HG02759 (cell line): Measurements from ENCODE around the gene UST.
"Not testable (repeated sequence)": the region's sequence is repeated elsewhere in the genome, so short reads cannot be mapped to it uniquely, and the experiment has no call there.

ENCODE experiments used
- ATAC-seq: cut with Tn5 transposase; IDR thresholded peaks from one replicate; pipeline ENCODE4 v1.9.1; 2021; ENCODE audit warnings: mild to moderate bottlenecking, moderate library complexity; ENCODE audit not compliant: unreplicated experiment

Gene UST

DNA sequence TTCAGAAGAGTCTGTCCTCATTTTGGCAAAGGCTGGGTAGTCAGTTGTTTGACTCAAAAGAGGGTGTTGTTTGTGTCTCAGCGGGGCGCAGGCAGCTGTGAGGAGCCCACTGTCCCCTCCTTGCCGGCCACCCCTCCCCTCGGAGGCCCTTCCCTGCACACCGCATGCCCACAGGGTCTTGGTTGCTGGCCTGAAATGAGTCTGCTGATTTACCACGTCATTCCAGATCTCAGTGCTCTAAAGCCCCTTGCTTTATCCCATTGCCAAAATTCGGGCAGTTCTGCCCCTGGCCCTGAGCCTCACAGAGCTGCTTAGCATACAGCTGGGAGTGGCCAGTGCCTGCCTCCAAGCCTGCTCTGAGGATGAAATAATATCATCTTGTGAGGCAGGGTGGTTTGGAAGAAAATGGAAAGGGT lies 220.7 kb downstream of the UST start:
- no peak for ATAC-seq

DNA sequence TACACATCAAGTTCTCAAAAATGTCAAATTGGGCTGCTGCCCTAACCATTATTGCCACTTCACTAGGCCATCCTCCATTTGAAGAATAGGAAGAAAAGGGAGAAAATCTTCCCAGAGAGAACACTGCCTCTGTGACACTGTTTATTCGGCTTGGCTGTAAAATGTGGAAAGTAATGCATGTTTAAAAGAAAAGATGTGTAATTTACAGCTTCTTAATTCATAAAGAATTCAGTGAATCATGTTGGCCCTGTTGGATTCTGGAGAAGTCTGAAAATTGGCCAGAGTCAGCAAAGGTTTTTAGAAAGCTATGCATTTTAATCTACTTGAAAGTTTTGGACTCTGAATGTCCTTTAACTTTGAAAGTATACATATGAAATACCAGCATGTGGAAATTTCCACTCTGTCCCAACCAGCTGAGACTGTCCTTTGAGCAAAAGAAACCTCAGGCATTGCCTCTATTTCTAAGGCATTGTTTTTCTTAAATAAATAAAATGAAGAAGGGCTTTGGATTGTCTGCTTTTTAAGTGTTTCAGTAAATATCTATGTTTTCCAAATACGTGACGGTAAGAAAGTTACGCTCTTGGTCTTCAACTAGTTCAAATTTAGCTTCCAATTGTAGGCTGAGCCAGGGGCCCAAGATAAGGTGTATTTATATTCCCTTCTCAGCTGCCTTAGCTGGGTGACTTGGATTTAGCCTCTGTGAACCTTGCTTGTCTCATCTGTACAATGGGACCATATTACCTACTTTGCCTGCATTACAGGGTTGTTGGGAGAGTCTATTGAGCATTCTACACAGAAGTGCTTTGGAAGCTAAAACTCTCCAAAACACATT lies 222.2 kb downstream of the UST start:
- ATAC-seq, result no peak

DNA sequence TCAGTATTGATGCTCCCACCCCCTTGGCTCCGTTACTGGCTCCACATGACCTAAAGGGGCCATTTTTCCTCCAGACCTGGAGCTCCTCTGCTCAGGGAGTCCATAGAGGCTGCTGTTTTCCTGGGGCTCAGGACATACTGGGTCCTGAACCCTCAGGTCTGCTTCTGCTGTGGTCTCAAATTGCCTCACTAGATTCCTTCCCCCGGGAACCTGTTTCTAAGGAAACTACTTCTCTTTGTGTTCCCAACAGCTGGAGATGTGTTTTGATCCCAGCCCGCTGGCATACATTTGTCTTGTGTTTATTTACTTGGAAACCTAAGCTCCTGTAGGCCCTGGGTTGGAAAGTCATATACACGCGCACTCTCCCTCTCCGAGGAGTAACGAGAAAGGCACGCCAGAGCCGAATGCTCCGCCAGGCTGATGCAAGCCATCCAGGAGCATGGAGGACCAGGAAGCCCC lies 222.8 kb downstream of the UST start:
- ATAC-seq, result no peak

DNA sequence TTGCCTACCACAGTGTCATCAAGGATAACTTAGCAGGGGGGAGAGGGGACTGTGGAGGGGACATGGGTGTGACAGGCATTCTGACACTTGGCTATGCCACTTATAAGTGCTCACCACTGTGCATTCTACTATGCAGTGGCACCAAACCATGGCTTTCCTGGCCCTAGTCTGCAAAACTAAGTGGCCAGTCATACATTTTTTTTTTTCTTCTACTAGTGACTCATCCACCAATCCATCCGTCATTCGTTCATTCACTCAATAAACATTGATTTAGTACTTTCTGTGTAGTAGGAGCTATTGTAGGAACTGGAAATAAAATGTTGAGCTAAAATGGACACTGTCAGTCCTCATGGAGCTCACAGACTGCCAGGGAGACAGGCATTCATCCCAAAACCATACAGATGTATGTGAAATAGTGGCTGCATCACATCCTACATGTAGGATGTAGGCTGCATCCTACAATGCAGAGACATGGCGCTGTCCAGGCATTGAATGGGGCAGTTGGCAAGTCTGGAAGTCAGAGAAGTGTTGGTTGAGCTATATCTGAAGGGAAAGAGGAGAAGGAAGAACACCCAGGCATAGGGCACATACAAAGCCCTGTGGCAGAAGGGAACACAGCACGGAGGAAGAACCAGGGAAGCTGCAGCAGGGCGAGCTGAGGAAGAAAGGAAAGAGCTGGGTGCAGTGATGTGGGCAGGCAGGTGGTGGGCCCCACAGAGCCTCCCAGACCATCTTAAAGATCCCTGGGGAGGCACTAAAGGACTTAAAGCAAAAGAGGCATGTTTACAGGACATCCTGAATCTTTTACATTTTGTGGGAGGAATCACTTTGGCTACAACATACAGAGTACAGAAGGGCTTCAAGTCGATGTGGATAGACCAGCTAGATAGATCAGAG lies 224.4 kb downstream of the UST start:
- no peak for ATAC-seq

DNA sequence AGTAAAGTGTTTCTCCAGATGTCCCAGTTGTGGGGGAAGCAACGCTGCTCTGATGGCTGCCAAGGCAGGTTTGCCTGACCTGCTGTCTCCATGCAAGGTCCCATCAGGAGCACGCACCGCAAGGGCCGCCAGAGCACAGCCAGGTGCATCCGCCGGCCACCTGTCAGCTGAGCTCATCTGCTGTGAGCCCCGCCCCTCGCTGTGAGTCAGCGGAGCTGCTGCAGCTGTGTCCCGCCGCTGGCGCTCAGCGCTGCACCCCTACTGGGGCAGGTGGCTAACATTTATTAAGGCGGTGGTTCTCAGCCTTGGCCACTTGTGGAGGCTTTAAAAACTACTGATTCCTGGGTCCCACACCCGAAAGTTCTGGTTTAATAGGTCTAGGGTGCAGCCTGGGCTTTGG lies 225.7 kb downstream of the UST start:
- peak; percentile 92 for ATAC-seq

DNA sequence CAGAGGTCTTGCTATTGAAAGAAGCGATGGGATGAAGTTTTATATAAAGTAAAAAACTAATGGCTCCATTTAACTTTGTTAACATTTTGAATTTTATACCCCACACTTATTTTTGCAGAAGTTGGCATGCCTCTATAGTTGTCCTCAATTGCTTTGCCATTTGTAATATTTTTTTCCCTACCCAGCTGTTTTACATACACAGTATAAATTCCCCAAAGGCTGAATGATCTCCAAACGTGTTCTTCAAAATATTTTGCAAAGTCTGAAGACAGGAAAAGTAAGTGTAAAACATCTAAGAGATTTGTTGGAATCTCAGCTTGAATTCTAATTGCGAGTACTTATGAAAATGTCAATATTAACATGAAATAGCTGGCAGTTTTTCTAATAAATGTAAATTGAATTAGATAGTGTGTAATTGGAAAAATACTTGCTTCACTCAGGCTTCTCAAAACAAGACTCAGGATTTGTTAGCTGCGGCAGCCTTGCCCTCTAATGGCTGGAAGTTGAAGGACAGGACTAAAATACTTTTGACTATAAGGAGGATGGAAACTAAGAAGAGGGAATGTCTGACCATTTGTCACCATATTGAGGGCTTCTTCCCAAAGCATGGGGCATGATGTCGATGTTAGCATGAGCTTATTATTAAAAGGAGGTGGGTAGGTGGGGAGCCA lies 226.8 kb downstream of the UST start:
- no peak for ATAC-seq

DNA sequence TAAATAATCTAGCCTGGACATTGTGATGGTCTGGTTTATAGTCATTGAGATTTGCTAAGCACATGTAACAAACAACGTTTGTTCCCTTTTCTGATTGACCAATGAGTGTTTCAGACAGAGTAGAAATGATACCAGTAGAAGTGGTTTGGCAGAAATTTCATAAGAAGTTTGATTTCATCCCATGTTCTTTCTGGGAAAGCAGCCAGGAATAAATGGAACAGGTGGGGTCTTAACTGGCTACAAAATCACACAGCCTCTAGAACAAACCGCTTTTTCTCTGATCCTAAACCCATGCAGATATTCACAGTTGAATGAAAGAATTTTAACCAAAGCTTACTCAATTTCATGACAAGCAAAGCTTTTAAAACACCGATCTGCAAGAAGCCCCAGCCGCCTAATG lies 227.5 kb downstream of the UST start:
- no peak for ATAC-seq

DNA sequence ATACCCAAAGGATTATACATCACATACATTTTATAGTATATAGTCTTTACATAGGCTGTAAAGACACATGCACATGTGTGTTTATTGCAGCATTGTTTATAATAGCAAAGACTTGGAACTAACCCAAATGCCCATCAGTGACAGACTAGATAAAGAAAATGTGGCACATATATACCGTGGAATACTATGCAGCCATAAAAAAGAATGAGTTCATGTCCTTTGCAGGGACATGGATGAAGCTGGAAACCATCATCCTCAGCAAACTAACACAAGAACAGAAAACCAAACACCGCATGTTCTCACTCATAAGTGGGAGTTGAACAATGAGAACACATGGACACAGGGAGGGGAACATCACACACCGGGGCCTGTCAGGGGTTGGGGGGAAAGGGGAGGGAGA lies 231.5 kb downstream of the UST start:
- ATAC-seq, result not testable (repeated sequence)

DNA sequence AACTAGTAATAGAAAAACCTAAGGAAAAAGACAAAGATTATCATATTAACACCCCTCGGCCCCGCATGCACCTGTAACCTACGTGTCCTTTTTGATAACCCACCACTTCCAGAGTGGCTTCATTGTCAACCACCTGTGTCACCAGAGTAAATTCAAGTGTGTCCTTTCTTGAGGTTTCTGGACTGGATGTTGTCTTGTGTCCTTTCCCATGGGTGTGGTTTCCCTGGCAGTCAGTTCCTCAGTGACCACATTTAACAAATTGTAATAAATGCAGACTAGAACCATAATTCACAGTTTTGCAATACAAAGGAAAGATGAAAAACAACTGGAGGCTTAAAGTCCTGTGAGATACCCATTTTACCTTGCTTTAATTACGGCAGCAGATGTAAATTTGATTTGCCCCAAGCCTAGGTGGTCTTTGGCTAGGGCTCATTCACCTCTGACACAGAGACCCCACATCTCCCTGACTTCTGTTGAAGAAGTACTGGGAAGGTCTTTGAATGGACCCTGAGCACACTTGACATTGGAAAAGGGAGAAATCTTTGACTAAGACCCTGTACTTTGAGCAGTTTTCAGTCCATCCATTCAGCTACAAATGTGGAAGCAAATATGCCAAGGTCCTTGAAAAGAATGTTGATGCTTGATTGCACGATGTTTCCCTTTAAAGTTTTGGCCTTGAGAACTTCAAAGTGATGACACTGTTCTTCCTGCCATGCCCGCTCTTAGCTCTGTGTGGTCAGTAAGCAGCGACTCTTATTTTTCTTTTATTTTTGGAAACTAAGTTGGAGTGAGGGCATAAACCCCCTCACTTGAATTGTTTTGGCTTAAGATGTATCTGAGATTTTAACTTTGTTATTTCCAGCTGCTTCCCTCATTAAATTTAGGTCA lies 232.4 kb downstream of the UST start:
- no peak for ATAC-seq

DNA sequence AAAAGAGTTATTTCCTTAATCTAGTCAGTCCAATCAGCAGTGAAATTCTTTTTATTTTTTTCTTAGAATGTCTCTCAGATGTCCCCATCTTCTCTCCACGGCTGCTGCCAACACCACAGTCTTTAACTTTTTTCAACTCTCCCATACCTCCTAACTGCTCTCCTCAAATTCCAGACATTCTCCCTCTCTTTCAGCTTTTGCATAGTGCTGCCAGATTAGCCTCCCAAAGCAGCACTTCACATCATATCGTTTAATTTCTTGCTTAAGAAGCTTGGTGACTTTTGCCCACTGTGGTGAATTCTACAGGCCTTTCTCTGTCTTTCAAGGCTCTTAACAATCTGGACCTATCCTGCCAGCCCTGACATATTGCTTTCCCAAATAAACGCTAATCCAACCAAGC lies 233.4 kb downstream of the UST start:
- no peak for ATAC-seq

DNA sequence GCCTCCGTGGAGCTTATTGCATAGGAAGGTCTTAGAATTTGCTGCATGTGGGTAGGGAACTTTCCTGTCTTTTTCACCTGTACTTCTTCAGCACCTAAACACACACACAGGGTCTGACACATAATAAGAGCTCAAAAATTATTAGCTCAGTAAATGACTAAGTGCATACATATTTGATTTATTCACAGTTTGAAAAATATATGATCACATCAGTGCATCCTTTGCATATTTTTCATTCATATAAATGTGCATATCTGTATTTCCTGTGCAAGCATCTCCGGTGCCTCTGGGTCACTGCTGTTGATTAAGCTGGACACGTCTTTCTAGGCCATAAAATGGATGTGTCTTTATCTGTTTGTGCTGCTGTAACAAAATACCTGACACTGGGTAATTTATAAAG lies 234.7 kb downstream of the UST start:
- no peak for ATAC-seq

DNA sequence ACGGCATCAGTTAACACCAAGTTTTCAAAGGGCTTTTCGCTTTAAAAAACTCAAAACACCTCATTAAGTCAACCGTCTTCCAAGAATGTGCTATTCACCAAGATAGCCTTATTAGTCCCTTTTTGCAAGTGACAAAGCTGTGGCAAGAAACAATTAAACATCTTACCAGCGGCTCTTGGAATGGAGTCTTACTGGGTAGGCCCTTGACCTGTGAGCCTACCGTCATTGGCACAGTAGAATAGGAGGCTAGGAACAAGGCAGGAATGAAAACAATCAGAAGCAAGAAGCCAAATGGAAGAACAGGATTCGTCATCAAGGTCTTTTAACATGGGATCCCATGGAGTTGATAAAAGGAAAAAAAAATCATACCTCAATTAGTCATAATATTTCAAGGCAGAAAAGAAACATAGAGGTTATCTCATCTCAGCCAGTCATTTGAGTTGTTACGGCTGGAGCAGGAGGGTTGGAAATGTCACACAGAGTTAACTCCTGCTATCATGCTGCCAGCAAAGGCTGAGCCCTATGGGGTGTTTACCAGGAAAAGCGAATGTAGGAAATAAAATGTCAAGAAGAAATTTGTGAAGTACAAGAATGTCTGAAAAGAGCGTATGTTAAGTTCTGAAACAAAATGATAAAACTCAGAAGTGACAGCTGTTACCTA lies 236.4 kb downstream of the UST start:
- ATAC-seq, result no peak

DNA sequence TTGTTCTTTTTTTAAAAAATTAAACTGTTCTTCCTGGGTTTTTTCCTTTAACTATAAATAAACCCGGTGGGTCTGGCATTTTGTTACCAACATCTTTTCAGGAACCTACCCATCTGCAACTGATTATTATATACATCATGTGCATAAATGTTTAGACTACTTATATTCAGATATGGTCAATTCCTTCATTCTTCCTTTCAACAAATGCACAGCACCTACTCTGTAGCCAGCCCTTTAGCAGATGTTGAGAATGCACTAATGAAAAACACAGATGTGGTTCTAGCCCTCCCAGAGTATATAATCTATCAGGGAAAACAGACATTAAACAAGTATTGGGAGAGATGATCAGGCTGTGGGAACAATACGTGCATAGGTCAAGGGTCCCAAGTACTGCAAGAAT lies 237.1 kb downstream of the UST start:
- ATAC-seq, result no peak

DNA sequence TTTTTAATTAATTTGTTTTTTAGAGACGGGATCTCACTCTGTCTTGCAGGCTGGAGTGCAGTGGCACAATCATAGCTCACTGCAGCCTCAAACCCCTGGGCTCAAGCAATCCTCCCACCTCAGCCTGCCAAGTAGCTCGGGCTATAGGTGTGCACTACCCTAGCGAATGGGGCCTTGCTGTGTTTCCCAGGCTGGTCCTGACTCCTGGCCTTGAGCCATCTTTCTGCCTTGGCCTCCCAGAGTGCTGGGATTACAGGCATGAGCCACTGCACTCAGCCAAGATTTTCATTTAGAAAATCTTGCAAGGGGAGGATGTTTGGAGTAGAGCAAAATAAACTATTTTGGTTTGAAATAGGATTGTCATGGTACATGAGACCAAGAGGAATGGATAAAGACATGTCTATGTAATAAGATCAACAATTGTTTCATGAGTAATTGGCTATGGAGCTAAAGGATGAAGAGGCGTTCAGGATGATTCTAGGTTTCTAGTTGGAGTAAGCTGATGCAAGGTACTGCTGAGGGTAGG lies 237.8 kb downstream of the UST start:
- ATAC-seq, result no peak

DNA sequence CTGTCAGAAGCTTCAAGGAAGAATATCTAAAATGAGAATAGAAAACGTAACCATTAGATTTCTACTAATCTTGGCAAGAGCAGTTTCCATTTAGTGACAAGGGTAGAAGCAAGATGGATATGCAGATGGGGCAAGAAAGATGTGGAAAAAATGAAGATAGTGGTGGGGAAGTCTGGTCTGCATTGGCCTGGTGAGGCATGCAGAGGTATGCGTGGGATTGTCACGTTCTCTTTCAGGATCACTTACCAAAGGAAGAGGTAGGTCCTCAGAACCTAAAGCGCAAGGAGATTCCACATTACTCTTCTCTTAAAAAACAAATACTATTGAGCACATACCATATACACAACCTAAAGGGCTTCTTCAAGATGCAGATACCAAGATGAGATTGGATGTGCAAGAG lies 238.7 kb downstream of the UST start:
- ATAC-seq, result no peak

DNA sequence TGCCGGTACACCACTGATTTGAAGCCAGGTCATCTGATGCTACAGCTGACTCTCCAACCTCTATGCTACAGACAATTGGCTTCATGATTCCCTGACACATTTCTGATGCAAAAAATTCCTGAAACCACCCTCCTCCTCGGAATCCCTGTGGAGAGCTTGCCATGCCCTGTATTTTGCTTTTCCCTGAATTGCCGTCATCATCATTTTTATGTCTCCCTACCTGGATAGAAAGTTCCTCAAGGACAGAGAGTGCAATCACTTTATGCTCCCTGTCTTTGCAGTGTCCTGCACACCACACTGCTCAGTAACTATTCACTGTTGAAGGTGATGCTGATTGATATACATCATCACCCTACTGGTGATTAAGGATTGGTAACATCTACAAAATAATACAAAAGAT lies 239.8 kb downstream of the UST start:
- ATAC-seq, result no peak

DNA sequence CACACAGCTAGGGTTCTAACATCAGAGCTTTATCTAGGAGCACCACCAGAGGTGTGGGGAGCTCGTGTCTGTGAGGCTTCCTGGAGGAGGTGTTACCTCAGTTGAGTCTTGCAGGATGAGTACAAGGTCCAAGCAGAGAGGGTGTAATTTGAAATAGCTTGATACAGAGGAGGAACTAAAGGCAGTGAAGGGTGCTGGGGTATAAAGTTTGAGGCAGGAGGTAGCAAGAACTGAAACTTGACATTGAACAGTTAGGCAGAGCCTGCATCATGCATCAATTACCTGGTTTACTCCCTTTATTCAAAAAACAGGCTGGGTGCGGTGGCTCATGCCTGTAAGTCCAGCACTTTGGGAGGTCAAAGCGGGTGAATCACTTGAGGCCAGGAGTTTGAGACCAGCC lies 241.2 kb downstream of the UST start:
- ATAC-seq, result no peak

DNA sequence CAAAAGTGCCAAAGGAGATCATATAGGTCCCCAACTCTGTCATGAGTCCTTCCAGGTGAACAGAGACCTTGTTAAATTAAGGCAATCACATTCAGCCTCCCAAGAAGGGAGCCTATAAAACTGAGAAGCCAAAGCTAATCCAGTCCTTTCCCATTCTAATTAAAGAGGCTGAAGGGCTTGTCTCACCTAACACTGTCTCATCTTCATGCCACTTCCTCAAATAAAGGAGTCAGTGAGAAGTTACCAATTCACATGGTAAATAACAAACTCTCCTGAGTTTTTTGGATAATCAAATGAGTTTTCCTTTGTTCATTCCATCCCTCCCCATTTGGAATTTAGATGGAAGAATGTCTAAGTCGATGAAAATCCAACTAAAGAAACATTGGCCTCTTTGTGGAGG lies 242.8 kb downstream of the UST start:
- ATAC-seq, result no peak

DNA sequence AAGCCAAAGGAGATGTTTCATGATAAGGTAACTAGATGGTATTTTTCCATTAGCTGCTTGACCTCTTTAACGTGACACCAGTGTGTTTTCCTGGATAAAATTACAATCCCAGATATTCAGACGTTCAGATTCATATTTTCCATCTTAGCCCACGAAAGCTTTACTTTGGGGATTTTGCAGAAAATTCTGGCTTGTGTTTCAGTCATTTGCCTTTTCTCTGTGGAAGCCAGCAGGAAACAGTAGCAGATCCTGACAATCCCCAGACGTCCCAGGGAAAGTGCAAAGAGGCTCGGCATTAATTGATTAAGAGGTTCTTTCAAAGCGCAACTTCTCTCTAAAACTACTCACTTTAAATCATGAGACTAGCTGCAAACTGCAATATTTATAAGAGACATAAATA lies 243.6 kb downstream of the UST start:
- ATAC-seq, result no peak

DNA sequence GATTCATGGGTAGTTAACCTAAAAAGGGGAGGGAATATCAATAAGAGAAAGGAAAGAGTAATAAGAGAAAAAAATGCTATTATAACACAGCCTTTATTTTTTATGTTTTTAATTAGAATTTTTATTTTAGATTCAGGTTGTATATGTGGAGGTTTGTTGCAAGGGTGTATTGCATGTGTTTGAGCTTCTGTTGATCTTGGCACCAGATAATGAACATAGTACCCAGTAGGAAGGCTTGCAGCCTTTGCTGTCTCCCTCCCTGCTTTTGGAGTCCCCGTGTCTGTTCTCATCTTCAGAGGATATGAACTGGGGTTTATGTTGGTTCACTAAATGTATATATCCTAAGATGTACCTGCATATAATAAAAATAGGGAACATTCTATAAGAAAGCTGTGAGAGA lies 250.0 kb downstream of the UST start:
- ATAC-seq, result no peak
